Astrocyte of the hippocampus (primary cell): ENCODE measurements around the gene TMEM30A.

Experiments
- DNase-seq: peaks from one replicate; pipeline ENCODE4 v3.0.0; 2011; ENCODE audit warnings: low read depth, low spot score

TMEM30A gene

DNA sequence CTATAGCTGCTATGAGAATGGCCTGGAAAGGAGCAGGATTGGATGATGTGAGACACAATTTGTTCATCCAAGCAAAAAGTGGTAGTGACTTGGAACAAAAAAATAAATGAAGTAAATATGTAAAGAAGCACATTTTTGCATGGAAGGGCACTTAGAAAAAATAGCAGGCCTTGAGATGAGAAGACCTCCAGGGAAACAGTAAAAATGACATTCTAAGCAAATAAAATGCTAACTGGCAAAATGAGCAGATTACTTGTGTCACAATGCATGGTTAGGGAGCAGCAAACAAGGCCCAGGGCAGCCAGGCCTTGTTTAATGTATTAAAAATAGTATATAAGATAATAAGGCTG lies 21.2 kb downstream of the TMEM30A start:
- no peak for DNase-seq

DNA sequence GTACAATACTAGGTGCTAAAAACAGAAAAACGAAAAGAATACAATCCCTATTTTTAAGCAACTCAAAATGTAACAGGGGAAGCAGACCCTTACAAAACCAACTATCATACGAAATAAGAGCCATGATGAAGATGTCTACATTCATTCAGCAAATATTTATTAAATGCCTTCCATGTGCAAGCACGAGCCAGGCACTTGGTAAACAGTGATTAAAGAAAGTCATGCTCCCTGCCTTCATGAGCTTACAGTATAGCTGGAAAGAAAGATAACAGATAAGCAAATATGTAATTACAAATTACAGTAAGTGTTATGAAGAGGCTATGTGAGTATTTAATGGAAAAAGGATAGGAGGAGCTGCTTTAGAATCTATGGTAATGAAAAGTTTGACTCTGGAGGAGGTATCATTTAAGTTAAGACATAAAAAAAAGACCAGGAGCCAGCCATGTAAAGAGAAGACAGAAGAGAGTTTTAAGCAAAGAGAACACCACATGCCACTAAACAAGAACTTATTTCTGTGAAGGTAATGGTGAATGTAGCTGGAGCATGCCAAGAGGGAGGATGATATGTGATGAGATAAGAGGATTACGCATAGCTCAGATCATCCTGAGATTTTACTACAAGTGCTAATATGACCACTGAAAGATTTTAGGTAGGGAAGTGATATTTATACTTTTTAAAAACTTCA lies 21.7 kb downstream of the TMEM30A start:
- no peak for DNase-seq

DNA sequence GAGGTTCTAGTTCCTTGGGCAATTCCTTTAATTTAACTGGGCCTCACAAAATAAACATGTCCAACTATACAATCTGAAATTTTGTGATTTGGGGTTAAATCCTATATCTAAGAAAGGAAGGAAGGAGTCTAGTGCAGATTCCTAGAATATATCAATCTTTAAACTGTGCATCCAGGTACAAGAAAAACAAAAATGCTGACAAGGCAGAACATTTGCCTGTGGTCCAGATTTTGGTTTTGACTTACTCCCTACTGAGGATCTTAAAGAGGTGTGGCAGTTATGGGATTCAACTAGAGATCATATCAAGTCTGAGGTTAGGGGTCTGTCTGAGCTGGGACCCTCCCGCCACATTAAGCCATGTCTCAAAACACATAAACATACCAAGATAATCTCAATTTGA lies 23.3 kb downstream of the TMEM30A start:
- no peak for DNase-seq

DNA sequence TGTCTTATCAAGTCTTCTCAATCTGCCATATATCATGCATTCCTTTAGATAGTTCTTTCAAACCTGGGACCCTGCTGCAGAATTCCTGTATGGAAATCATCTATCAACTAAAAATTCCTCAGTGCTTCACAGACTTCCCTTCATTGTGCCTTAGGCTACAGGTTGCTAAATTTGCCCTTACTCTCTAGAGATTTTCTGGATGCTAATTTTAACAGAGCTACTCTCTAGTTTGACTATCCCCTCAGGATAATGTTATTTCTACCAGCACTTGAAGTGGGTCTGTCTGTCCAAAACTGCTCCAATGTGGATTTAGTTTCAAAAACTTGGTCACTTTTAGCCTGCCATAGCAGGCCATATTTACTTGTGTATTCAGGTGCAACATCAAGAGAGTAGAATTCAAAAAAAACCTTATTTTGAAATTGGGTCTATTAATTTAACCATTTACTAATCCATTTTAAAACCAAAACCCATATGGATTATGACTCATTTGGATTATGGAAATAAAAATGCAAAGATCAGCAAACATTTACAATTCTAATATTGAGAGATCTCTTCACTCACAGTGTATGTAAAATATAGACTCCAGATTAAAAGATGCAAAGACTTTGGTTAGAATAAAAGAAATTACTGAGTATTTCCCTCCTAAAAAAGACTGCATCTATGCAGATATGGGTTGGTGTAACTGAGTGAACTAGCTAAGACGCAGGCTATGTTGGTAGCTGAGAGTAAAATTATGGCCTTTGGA lies 27.1 kb downstream of the TMEM30A start:
- DNase-seq: no peak

DNA sequence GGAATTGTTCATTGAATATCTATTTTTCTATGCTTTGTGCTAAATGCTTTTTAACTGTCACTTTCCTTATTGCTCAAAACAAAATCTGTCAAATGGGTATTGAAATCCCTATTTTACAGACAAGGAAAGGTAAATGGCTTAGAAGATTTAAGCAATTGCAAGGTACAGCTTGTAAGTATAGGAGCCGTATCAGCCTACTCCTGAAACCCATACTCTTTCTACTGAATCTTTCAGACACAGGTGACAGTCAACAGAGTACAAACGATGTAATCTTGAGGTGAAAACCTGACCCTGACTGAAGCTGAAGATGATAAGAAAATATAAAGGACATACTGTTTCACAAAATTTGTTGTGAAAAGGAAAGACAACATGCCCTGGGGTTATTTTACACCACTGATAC lies 34.0 kb downstream of the TMEM30A start:
- DNase-seq: no peak

DNA sequence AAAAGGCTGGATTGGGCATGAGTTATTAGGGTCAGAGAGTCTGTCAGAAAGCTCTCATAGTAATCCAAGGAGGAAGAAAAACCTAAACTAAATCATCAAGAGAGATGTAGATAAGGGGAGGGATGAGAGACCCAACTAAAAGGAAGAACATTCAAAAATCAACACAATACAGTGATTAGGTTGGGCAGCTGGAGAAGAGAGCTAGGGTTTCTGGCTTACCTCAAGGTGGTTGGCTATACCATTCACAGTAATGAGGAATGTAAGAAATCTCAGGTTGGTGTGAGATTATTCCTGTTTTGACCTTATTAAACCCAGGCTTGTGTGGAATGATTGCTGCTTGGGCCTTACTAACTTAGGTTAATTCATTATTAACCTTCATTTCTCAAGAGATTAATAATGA lies 34.8 kb downstream of the TMEM30A start:
- no peak for DNase-seq

DNA sequence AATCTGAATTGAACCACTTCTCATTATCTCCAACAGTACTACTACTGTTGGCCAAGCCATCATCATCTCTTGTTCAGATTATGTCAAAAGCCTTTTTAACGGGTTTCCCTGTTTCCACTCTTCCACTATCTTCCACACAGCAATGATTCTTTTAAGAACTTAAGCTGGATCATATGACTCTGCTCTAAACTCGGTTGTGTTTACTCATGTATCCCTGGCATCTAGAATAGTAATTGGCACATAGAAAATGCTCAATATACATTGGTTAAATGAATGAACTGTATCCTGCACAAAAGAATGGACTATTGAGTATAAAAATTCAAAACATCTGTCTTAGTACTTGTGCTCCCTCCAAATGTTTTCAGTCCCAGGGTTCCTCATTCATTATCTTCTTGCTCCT lies 38.2 kb downstream of the TMEM30A start:
- no peak for DNase-seq

DNA sequence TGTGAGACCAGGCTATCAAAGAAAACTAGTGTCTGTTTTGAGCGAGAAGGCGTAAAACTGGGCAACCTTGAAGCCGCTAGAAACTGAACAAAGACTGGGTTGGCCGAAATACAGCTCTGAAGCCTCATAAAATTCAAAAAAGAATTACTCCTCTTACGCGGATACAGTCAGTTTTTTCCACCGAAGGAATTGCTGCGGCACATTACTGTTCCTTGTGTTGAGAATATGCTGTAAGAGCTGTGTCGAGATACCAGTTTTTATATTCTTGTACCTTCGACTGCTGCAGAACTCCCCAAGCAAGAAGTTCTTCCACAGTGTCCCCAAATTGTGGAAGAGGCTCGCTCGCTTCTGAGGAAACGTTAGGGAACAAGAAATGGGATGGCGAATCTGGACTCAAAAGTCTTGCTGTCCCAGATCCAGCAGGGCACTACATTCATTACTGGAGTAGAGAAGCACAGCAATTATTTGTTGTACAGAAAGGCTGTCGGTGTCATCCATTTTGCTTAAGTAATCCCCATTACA lies 40.5 kb downstream of the TMEM30A start:
- no peak for DNase-seq

DNA sequence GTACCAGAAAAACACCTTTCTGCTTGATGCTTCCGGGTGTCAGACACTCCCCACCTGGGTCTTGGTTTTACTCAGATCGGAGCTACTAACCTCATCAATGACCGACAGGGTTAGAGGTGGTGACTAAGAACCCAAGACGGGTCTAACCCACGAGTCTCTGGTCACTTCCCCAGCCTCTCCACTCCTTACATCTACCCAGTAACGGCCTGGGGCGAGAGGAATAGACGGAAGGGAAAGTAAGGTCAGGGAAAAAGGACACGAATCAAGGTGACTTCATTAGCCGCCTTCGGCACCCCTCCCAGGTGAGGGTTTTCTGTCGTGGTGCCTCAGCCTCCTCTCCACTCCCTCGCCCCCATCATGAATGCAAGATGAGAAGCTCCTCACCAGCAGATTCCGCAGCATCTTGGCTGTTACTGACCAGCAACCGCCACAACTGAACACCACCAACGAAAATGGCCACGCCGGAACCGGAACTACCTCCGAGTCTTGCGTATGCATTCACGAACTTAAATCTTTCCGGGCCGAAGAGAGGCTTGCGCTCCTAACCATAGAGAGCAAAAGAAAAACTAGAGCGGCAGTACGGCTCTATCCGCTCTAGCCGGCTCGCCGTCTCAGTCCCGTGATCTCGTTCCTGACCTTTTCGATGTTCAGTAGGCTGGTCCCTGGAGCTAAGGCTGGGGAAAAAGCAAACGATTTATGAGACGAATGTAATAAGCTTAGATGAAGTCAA lies 41.1 kb downstream of the TMEM30A start, which contains the start of gene COX7A2:
Gene COX7A2, minus strand, starts transcription at position 469 of the 730 bp plus-strand sequence. Its CDS starts 67 bp downstream, at position 402.
- DNase-seq: peak; percentile 98

DNA sequence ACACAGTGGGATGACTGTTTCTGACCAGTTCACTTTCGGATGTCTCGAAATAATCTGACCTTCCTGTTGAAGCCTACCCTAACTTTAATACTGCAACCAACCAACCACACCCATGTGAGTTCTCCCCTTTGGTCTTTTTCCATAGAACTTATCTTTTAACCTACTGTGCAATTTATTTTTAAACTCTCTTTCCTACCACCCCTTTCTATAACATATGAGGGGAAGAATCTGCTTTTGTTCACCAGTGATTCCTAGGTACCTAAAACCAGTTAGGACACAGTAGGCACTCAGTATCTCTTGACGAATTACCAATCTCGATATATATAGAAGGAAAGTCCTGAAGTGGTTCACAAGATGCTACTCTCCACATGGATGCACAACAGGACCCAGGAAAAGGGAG lies 48.0 kb downstream of the TMEM30A start:
- DNase-seq: no peak

DNA sequence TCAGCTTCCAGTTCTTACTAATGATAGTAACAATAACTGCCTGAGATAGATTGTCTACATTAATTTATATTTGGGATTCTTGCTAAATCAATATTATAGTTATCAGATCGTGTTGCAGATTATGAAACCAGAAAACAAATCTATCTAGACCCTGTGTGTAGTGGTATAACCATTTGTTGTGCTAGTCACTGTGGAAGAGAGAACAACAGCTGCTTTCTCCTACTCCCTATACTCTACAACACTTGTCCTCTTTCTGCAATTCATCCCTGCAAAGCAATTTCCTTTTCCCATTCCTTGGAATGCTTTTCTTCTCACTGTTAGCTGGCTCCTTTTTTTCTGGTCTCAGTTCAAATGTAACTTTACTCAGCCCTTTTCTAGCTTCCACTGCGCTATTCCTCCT lies 49.3 kb downstream of the TMEM30A start:
- DNase-seq: no peak

DNA sequence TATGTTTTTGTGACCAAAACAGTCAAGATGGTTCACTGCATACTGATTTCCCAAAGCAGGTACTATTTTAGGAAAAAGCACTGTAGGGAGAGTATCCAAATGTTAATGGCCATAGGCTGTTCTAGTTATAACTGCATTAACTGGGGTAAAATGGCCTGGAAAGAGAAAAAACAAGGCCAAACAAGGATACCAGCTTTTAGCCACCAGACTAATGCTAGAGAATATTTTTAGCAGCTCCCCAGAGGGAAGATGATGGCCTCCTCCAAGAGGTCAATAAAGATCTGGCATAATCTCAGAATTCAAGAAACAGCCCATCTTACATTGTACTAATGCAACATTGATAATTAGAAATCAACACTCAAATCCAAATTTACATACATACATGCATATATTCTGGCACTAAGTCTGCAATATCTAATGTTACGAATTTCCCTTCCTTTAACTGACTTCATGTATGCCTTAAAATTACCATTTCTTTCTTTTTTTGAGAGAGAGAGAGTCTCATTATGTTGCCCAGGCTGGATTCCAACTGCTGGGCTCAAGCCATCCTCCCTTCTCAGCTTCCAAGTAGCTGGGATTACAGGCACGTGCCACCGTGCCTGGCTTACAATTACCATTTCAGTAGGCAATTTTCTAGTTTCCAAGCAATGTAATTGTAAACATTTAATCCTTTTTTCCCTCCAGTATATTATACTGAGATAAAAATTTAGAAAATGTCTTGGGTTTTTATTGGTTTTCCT lies 50.3 kb downstream of the TMEM30A start:
- DNase-seq: peak; percentile 44

DNA sequence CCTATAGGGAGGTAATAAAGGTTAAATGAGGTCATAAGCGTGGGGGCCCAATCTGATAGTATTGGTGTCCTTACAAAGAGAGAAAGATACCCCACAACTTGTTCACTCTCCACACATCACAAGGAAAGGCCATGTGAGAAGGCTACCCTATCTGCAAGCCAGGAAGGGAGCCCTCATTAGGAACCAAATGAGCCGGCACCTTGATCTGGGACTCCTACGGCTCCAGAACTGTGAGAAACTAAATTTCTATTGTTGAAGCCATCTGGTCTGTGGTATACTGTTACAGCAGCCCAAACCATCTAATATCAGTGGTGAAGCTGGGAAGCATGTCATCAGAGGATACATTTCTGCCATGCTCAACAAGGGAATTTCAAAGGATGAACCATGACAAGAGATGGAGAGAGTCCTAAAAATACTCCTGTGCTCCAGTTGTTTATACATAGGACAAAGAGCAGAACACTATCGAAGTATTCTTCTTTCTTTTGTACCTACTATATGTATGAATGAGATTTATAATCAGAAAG lies 51.4 kb downstream of the TMEM30A start:
- no peak for DNase-seq

DNA sequence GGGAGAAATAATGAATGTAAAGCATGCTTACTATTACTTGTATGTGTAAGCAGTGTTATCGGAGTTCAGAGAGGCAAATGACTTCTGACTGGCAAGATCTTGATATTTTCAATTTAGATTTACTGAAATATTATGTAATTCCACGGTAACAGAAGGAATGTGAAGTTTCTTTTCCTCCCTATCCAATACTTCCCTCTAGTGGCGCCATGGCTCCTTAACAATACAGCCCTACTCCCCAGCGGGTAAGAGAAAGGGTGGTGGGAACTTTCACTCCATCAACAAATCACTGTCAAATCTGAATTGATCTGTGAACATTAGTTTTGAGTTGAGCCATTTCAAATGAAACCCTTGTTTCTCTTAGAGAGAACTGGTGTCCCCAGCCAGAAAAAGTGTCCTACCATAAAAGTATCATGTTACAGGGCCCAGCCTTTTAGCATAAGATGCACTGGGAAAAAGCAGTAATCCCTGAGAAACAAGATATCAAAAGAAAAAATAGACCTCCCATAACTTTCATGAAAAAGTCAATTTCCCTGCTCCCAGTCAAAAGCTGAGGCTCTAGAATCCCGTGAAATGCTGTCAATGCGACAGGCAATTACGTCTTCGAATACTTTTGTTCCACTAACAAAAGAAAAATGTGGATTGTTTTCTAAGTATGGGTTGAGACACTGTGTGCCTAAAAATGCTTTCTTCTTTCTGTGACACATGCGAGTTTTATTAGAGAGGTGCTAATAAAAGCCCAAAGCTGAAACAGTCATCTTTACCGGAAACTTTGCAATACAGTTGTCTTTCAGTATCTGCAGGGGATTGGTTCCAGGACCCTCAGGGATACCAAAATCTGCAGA lies 53.9 kb downstream of the TMEM30A start:
- peak; percentile 70 for DNase-seq

DNA sequence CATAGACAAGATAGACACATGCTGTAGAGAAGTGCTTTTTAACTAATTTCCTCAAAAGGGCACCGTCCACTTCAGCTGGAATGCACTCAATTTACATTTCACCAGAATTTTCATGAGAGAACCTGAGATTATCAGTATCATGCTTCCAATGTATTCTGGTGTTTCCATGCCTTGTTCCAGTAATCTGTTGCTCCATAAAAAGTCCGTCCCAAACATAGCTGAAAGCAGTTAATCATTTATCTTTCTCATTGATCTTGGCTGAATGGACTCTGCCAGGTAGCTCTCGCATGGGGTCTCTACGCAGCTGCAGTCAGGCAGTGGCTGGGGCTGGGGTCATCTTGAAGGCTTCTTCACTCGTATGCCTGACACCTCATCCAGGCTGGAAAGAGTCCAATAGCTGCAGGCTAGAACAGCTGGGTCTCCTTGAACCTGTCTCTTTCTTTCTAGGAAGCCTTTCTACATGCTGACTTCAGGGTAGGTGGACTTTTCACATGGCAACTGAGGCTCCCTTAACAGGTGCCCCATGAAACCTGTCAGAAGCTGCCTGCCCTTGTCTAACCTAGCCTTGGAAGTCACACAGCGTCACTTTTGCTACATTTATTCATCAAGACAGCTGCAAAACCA lies 60.2 kb downstream of the TMEM30A start:
- no peak for DNase-seq

DNA sequence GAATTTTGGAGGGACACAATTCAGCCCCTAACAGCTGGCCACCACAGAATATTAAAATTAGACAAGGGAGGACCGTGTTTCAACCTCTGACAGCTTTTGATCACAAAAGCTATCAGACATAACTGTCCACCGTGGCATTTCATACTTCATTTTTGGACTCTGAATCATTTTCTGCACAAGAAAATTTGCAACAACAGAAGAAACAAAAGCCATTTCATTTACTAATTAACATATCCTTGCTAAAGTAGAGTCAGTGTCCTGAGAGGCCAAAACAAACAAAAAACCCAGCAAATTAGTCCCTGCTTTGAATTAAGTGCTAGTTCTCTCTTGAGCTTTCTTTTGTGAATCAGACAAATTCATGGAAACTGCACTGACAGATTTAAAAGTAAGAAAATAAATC lies 61.2 kb downstream of the TMEM30A start:
- no peak for DNase-seq

DNA sequence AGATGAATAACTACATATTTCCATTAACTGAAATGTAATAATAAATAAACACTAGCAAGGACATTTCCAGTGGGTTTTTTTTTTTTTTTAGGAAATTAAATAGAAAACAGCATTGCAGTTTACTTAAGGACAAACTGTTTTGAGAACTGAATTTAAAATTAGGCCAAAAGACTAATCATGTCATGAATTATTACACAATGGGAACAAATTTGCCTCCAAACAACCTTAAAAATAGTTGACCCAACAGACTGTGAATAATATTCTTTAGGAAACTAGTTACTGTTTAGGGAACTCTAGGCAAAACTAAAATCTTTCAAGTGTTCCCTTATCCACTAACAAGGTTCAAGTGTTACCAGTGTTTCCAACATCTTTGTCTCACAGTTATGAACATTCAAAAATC lies 62.3 kb downstream of the TMEM30A start:
- no peak for DNase-seq

DNA sequence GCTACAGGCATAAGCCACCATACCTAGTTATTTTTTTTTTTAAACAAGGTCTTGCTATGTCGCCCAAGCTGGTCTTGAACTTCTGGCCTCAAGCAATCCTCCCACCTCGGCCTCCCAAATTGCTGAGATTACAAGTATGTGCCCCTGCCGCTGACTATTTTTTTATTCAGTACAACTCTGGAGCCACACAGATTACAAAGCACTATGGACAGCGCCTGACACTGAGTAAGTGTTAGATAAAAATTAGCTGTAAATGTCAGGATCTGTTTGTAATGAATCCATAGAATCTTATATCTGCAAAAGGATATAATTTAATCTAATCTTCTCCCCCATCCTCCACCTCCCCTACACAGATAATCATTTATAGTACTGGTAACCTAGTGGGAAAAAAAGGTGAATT lies 63.5 kb downstream of the TMEM30A start:
- no peak for DNase-seq

DNA sequence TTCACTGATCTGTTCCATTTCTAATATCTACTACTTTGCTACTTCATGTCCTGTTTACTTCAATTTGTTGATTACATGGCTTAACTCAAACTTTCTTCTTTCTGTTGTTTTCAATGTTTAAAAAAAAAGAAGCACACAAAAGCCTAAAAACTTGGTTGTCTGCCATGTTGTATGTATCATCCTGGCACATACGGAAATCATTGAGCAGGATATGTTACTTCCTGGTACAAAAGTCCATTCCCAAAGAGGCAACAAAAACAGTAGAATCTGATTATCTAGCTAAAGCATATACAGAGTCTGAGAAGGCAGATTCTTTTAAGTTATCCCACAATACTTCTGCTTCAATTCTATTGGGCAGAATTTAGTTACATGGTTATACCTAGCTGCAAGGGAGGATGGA lies 64.2 kb downstream of the TMEM30A start:
- no peak for DNase-seq

DNA sequence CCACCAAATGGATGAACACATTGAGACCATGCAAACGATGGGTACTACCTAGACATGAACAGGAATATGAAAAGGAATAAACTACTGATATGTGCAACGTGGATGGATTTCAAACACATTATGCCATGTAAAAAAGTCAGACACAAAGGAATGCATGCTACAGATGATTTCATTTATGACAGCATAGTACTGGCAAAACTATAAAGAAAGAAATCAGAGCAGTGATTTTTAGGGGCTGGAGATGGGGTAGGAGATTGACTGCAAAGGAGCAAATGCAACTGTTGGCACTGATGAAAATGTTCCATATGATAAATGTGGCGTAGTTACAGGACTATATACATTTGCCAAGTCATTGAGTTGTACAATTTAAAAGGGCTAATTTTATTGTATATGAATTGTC lies 65.3 kb downstream of the TMEM30A start:
- no peak for DNase-seq
